OCI-LY3 (cell line): ENCODE results near the gene ABL1.

Source experiments
- H2AFZ ChIP-seq: fragments of 200-600, 300-600 bp; shearing (Covaris generic); 2 replicates; pipeline ENCODE4 v1.6.0; 2014; ENCODE audit warnings: antibody characterized with exemption, low read depth, low read length
- H3K27ac ChIP-seq: fragments of 200-600, 300-600 bp; sonication (generic); 2 replicates; pipeline ENCODE4 v1.5.1; 2014; ENCODE audit warnings: mild to moderate bottlenecking, low read length, moderate library complexity, mixed read lengths
- H3K27me3 ChIP-seq: fragments of 200-600, 300-600 bp; sonication (generic); 2 replicates; pipeline ENCODE4 v1.6.1; 2014; ENCODE audit warnings: low read depth, low read length, mixed read lengths
- H3K36me3 ChIP-seq: fragments of 200-600, 300-600 bp; sonication (generic); replicated peaks from 2 replicates; pipeline ENCODE3; 2014; ENCODE audit warnings: low read depth, low read length, mixed read lengths
- H3K4me1 ChIP-seq: fragments of 300-600, 200-600 bp; sonication (generic); 2 replicates; pipeline ENCODE4 v1.6.1; 2014; ENCODE audit warnings: low read length, mixed read lengths
- H3K4me2 ChIP-seq: fragments of 200-600, 300-600 bp; sonication (generic); 2 replicates; pipeline ENCODE4 v1.6.1; 2014; ENCODE audit warnings: low read length, mixed read lengths
- H3K4me3 ChIP-seq: fragments of 300-600, 200-600 bp; sonication (generic); 2 replicates; pipeline ENCODE4 v1.5.1; 2014; ENCODE audit warnings: antibody characterized with exemption, mild to moderate bottlenecking, low read length, moderate library complexity
- H3K79me2 ChIP-seq: fragments of 300-600, 200-600 bp; shearing (Covaris generic); 2 replicates; pipeline ENCODE4 v1.6.1; 2014; ENCODE audit warnings: mild to moderate bottlenecking, low read length, mixed read lengths
- H3K9ac ChIP-seq: fragments of 300-600, 200-600 bp; shearing (Covaris generic); 2 replicates; pipeline ENCODE4 v1.6.0; 2014; ENCODE audit warnings: mild to moderate bottlenecking, low read length, moderate library complexity
- H3K9me3 ChIP-seq: fragments of 200-600, 300-600 bp; shearing (Covaris generic); 2 replicates; pipeline ENCODE4 v1.6.1; 2014; ENCODE audit warnings: low read length, mixed read lengths; ENCODE audit not compliant: insufficient read depth
- H4K20me1 ChIP-seq: fragments of 200-600, 300-600 bp; sonication (generic); 2 replicates; pipeline ENCODE4 v1.6.1; 2016; ENCODE audit warnings: low read length, mixed read lengths; ENCODE audit not compliant: insufficient read depth
- EZH2phosphoT487 ChIP-seq: fragments of 200-600 bp; shearing (Covaris generic); IDR thresholded peaks from 2 replicates; pipeline ENCODE4 v1.6.1; 2018; ENCODE audit warnings: antibody characterized with exemption, mixed run types, low read depth
- TF ChIP-seq, protein P1 (sequence below): fragments of 200-600, 300-600 bp; sonication (generic); IDR thresholded peaks from 2 replicates; pipeline ENCODE4 v1.5.1; 2014; ENCODE audit warnings: antibody characterized with exemption, low read length, low read depth

ABL1 gene

DNA sequence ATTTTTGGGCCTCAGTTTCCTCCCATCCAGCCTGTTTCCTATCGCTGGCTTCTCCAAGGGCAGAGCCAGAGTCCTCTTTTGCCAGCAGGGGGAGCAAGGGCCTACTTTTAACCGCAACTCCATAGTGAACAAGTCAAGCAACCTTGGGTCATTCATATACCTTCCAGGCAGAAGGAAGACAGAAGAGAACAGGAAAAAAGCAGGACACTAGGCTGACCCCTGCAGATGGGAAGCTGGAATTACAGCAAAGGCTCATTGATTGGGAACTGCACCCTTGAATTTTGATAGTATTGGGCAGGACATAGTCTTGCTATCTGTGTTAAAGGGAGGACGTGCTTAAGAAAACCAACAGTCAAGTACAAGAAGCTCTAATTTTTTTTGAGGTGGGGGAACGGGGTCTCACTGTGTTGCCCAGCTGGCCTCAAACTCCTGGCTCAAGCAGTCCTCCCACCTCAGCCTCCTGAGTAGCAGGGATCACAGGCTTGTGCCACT, 31.5 kb downstream of the ABL1 start:
- no peak overlapping the region for H3K4me3 ChIP-seq
- TF ChIP-seq, protein P1, sequence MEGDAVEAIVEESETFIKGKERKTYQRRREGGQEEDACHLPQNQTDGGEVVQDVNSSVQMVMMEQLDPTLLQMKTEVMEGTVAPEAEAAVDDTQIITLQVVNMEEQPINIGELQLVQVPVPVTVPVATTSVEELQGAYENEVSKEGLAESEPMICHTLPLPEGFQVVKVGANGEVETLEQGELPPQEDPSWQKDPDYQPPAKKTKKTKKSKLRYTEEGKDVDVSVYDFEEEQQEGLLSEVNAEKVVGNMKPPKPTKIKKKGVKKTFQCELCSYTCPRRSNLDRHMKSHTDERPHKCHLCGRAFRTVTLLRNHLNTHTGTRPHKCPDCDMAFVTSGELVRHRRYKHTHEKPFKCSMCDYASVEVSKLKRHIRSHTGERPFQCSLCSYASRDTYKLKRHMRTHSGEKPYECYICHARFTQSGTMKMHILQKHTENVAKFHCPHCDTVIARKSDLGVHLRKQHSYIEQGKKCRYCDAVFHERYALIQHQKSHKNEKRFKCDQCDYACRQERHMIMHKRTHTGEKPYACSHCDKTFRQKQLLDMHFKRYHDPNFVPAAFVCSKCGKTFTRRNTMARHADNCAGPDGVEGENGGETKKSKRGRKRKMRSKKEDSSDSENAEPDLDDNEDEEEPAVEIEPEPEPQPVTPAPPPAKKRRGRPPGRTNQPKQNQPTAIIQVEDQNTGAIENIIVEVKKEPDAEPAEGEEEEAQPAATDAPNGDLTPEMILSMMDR = peak; percentile 88
- no peak for TF ChIP-seq EZH2phosphoT487
- no peak overlapping the region for H3K4me2 ChIP-seq
- no peak overlapping the region for H2AFZ ChIP-seq
- H3K9ac ChIP-seq = no peak overlapping the region
- H3K36me3 ChIP-seq = peaks cover 32% of the 10 kb centered on the region
- H3K27ac ChIP-seq = no peak overlapping the region
- H3K79me2 ChIP-seq = peaks cover 14% of the 10 kb centered on the region
- peaks cover 50% of the 10 kb centered on the region for H3K4me1 ChIP-seq
- H4K20me1 ChIP-seq = peaks cover 41% of the 10 kb centered on the region
- H3K9me3 ChIP-seq = no peaks in the 10 kb centered on the region
- no peaks in the 10 kb centered on the region for H3K27me3 ChIP-seq

- Histone ChIP-seq H3K36me3 (peaks cover 39% of the 10 kb centered on the region), H3K4me2 (no peak overlapping the region), H2AFZ (no peak overlapping the region), H3K27me3 (no peaks in the 10 kb centered on the region), H4K20me1 (peaks cover 48% of the 10 kb centered on the region), H3K9ac (no peak overlapping the region), H3K79me2 (peaks cover 20% of the 10 kb centered on the region), H3K4me3 (no peak overlapping the region), H3K27ac (no peak overlapping the region), H3K4me1 (peaks cover 55% of the 10 kb centered on the region), H3K9me3 (no peaks in the 10 kb centered on the region)
- TF ChIP-seq, protein P1 = no peak
- no peak for TF ChIP-seq EZH2phosphoT487
Measured at GRCh38 chr9:130867556-130867955, 32.5 kb downstream of the ABL1 start.

DNA sequence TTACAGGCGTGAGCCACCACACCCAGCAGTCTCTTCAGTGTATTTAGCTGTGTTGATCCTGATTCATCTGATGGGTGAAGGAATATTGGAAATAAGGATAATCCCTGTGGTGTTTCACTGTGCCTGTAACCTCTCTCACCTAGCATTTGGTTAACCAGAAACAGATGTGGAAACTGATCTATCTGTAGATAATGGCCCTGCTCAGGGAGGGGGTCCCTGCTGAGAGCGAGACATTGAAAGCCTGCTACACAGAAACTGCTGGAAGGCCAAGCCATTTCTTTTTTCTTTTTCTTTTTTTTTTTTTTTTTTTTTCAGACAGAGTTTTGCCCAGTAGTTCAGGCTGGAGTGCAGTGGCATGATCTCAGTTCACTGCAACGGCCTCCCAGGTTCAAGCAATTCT, 33.2 kb downstream of the ABL1 start:
- no peaks in the 10 kb centered on the region for H3K27me3 ChIP-seq
- H3K9ac ChIP-seq = no peak overlapping the region
- TF ChIP-seq, protein P1 = no peak
- no peak for TF ChIP-seq EZH2phosphoT487
- peaks cover 51% of the 10 kb centered on the region for H4K20me1 ChIP-seq
- no peak overlapping the region for H3K27ac ChIP-seq
- H3K9me3 ChIP-seq = no peaks in the 10 kb centered on the region
- peaks cover 48% of the 10 kb centered on the region for H3K4me1 ChIP-seq
- H3K4me3 ChIP-seq = no peak overlapping the region
- H3K4me2 ChIP-seq = no peak overlapping the region
- H3K36me3 ChIP-seq = peaks cover 39% of the 10 kb centered on the region
- H3K79me2 ChIP-seq = peaks cover 18% of the 10 kb centered on the region
- no peak overlapping the region for H2AFZ ChIP-seq

DNA sequence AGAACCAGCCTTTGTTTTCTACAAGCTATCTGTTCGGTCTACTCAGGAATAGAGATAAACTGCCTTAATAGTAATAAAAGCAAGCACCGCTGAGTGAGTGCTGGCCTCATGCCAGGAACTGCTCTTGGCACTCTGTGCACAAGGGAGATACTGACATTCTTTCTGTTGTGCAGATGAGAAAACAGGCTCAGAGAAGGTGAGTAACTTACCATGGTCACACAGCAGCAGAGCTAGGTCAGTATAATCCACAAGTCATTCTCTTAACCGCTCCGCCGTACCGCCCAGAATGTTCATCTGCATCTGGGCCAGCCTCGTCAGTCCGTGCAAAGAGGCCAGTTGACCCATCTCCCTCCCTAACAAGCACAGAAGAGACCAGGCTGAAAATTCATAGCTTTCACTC, 34.2 kb downstream of the ABL1 start:
- Histone ChIP-seq H3K36me3 (peaks cover 47% of the 10 kb centered on the region), H3K79me2 (peaks cover 18% of the 10 kb centered on the region), H3K4me3 (no peak overlapping the region), H3K4me2 (no peak overlapping the region), H3K9ac (no peak overlapping the region), H3K4me1 (peaks cover 38% of the 10 kb centered on the region), H3K27ac (no peak overlapping the region), H3K27me3 (no peaks in the 10 kb centered on the region), H3K9me3 (no peaks in the 10 kb centered on the region), H2AFZ (no peak overlapping the region), H4K20me1 (peaks cover 46% of the 10 kb centered on the region)
- TF ChIP-seq, protein P1 = no peak
- TF ChIP-seq EZH2phosphoT487 = no peak
